ENCODE data around the gene PRSS33.

- no peak for TF ChIP-seq CTCF (IDR thresholded peaks at IDR 0.05; ENCODE audit: low read depth, low read length, poor library complexity, severe bottlenecking)
- no peak for TF ChIP-seq EZH2phosphoT487 (IDR thresholded peaks at IDR 0.05; ENCODE audit: borderline replicate concordance, low read length)
Observed at GRCh38 chr16:2798723-2799204, 11.4 kb upstream of the PRSS33 start.

All from DOHH2 (cell line).